Gastroesophageal sphincter (tissue), 4 donors: ENCODE results near the gene TNNT2. TPM values are rescaled to one million over a fixed set of nuclear protein-coding genes. Genes with fewer than 3 reads are reported as not detected.

Source experiments
- ATAC-seq: fragments of 150-250 bp; one replicate; pipeline ENCODE4 v1.9.1; 2016; ENCODE audit warnings: mild to moderate bottlenecking, moderate library complexity
- H3K27ac ChIP-seq, 4 donors: fragments of 200-600 bp; sonication (generic) in 3 of 4; 1 replicate in 3 of 4; 2 replicates in 1 of 4; pipeline ENCODE4 v1.5.1; 2016 to 2019
- H3K27me3 ChIP-seq: fragments of 200-600 bp; sonication (generic); one replicate; pipeline ENCODE4 v1.5.1; 2019
- H3K36me3 ChIP-seq, 2 donors: fragments of 200-600 bp; sonication (generic); one replicate each; pipeline ENCODE4 v1.5.1; 2019; ENCODE audit warnings: control low read depth in 1 of 2
- H3K4me1 ChIP-seq, 3 donors: fragments of 200-600 bp; sonication (generic); 1 replicate in 2 of 3; 2 replicates in 1 of 3; pipeline ENCODE4 v1.5.1; 2016 to 2019; ENCODE audit warnings: control low read depth in 2 of 3
- H3K4me3 ChIP-seq, 2 donors: fragments of 200-600 bp; sonication (generic); one replicate each; pipeline ENCODE4 v1.5.1; 2019; ENCODE audit warnings: mild to moderate bottlenecking in 1 of 2, moderate library complexity in 1 of 2
- H3K9me3 ChIP-seq, 3 donors: fragments of 200-600 bp; sonication (generic); one replicate each; pipeline ENCODE4 v1.5.1; 2017 to 2019; ENCODE audit warnings: control low read depth in 2 of 3
- EP300 ChIP-seq: sonication (generic); formaldehyde crosslinking; IDR thresholded peaks from one replicate; pipeline ENCODE4 v1.6.1; 2017; ENCODE audit warnings: antibody characterized with exemption, mild to moderate bottlenecking
- POLR2A ChIP-seq, 2 donors: fragments of 450-650 bp; IDR thresholded peaks; one replicate each; pipeline ENCODE4 v1.6.1; 2017; ENCODE audit warnings: antibody characterized with exemption in 2 of 2, mild to moderate bottlenecking in 2 of 2, moderate library complexity in 1 of 2
- POLR2AphosphoS5 ChIP-seq: sonication (generic); formaldehyde crosslinking; IDR thresholded peaks from one replicate; pipeline ENCODE4 v1.6.1; 2017; ENCODE audit warnings: antibody characterized with exemption
- WGBS, 2 donors: methylation state at CpG; one replicate each; pipeline ENCODE4 v1.1.5; 2018; ENCODE audit warnings: low coverage in 1 of 2; 5-methylcytosine and 5-hydroxymethylcytosine counted together
- total RNA-seq, 4 donors: library from RNA; depleted of rRNA; stranded (reverse); fragments of >200 nt; gene quantifications; one replicate each; pipeline ENCODE4 v1.1.0, GENCODE V29; 2016
- TF ChIP-seq, protein P1 (sequence below), 4 experiments: fragments of 200-600 bp in 2 of 4; fragments of 450-650 bp in 2 of 4; sonication (generic) in 1 of 4; IDR thresholded peaks; one replicate each; pipeline ENCODE4 v1.5.1; 2017 to 2019; ENCODE audit warnings: antibody characterized with exemption in 4 of 4, mild to moderate bottlenecking in 2 of 4, moderate library complexity in 2 of 4

Gene TNNT2
- total RNA-seq, 4 donors from 2014 or later = 0.47 to 0.94 (median 0.81) TPM; not detected in 1

DNA sequence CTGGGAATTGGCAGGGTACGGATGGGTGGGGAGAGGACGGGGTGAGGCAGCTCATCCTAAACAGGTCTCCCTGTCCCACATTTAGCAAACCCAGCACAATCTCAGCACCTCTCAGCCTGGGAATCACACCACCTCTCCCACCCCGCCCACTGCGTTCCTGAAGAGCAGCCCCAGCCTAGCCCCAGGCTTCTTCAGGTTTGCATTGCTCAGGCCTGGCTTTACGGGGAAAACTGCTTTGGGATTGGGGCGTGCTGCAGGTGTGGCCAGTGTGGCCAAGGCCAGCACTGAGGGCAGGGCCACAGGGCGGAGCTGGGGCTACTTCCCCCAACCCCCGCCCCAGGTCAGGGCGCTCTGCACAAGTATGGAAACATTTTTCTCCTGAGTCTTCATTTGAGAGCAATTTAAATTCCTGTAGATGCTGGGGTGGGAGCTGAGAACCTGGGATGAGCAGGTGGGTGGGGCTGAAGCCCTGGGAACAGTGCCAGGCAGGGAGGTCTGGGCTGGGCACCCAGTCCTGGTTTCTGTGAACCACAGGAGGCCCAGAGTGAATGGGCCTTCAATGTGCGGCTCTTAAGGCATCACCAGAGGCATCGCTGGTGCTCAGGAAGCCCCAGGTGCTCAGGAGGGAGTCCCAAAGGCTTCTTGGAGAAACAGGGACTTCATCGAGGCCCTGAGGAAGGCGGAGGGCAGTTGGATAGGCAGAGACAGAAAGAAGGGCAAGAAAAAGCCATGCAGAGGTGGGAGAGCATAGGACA is 24.1 kb downstream of the TNNT2 start:
- no peak overlapping the region for H3K4me3 ChIP-seq
- TF ChIP-seq POLR2A (IDR thresholded peaks at IDR 0.05) (no peak), POLR2AphosphoS5 (no peak), EP300 (no peak)
- TF ChIP-seq, protein P1, sequence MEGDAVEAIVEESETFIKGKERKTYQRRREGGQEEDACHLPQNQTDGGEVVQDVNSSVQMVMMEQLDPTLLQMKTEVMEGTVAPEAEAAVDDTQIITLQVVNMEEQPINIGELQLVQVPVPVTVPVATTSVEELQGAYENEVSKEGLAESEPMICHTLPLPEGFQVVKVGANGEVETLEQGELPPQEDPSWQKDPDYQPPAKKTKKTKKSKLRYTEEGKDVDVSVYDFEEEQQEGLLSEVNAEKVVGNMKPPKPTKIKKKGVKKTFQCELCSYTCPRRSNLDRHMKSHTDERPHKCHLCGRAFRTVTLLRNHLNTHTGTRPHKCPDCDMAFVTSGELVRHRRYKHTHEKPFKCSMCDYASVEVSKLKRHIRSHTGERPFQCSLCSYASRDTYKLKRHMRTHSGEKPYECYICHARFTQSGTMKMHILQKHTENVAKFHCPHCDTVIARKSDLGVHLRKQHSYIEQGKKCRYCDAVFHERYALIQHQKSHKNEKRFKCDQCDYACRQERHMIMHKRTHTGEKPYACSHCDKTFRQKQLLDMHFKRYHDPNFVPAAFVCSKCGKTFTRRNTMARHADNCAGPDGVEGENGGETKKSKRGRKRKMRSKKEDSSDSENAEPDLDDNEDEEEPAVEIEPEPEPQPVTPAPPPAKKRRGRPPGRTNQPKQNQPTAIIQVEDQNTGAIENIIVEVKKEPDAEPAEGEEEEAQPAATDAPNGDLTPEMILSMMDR (IDR thresholded peaks at IDR 0.05) = no peak
- H3K4me1 ChIP-seq = no peaks in the 10 kb centered on the region
- no peak for ATAC-seq
- WGBS, 2 donors = 97% methylated on average over 4 of the region's 13 CpGs; no CpG with 5 or more reads in 1 of the 2 donors
- H3K9me3 ChIP-seq = no peaks in the 10 kb centered on the region
- H3K27me3 ChIP-seq = peaks cover 26% of the 10 kb centered on the region
- H3K27ac ChIP-seq = no peak overlapping the region
- no peaks in the 10 kb centered on the region for H3K36me3 ChIP-seq

DNA sequence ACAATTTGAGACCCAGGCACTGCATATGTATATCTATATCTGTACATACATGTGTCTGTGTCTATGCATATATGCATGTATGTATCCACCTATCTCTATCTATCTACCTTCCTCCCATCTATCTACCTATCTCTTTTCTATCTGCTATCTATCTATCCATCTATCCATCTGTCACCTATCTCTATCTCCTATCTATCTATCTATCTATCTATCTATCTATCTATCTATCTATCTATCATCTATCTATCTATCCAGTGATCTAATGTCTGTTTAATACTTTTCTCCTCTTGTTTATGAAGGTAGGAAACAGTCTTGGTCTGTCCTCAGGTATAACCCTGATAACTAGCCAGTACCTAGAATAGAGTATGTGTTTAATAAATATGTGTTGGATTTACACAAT is 25.9 kb downstream of the TNNT2 start:
- no peak for TF ChIP-seq EP300
- no peak for TF ChIP-seq POLR2AphosphoS5
- TF ChIP-seq, protein P1 (IDR thresholded peaks at IDR 0.05) = no peak
- no peak for TF ChIP-seq POLR2A (IDR thresholded peaks at IDR 0.05)
- no peak overlapping the region for H3K27ac ChIP-seq
- no peak for ATAC-seq
- no peak overlapping the region for H3K4me3 ChIP-seq
- H3K36me3 ChIP-seq = no peaks in the 10 kb centered on the region
- peaks cover 36% of the 10 kb centered on the region for H3K27me3 ChIP-seq
- no peaks in the 10 kb centered on the region for H3K4me1 ChIP-seq
- H3K9me3 ChIP-seq = no peaks in the 10 kb centered on the region

DNA sequence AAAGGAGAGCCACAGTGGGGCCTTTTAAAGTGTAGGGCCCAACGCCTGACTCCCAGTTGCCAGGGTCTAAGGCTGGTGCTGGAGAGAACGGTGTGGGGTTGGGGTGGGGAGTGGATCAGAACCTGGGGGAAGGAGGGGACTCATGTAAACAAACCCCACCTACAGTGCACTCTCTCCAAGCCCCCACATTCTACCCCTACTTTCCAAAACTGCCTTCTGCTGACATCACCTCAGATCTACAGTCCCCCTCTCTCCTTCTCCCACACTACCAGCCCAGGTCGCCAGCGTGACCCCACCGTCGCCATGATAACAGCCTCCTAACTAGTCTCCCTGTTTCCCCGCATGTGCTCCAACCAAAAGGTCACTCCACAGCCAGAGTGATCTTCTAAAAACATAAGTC is 26.6 kb downstream of the TNNT2 start:
- Histone ChIP-seq H3K27ac (no peak overlapping the region), H3K4me1 (no peaks in the 10 kb centered on the region), H3K27me3 (peaks cover 41% of the 10 kb centered on the region), H3K36me3 (no peaks in the 10 kb centered on the region), H3K4me3 (no peak overlapping the region), H3K9me3 (no peaks in the 10 kb centered on the region)
- WGBS, 2 donors = 76 to 90% methylated on average over 2 to 7 of the region's 7 CpGs
- no peak for ATAC-seq
- TF ChIP-seq EP300 (no peak), POLR2A (IDR thresholded peaks at IDR 0.05) (no peak), POLR2AphosphoS5 (no peak)
- TF ChIP-seq, protein P1 (IDR thresholded peaks at IDR 0.05) = no peak

DNA sequence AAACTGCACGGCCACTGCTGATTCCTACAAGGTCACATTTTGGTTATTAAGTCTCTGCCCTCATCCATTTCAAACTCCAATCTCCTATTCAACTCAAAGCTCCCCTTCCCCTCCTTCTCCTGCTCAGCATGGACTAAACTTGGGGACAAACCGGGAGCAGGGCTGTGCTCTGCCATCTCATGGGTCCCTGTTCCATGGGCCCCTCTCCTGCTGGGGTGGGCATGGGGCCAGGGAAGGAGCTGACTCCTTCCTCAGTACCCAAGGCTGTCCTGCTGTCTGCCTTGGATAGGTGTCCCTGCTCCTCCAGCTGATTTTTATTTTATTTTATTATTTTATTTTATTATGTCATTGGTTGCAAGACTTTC is 27.1 kb downstream of the TNNT2 start:
- TF ChIP-seq EP300 (no peak), POLR2A (IDR thresholded peaks at IDR 0.05) (no peak)
- Histone ChIP-seq H3K9me3 (no peaks in the 10 kb centered on the region), H3K27ac (no peak overlapping the region), H3K27me3 (peaks cover 41% of the 10 kb centered on the region), H3K4me3 (no peak overlapping the region), H3K4me1 (no peaks in the 10 kb centered on the region), H3K36me3 (no peaks in the 10 kb centered on the region)
- WGBS, 2 donors = 68 to 71% methylated on average over 2 of the region's 2 CpGs
- no peak for ATAC-seq

DNA sequence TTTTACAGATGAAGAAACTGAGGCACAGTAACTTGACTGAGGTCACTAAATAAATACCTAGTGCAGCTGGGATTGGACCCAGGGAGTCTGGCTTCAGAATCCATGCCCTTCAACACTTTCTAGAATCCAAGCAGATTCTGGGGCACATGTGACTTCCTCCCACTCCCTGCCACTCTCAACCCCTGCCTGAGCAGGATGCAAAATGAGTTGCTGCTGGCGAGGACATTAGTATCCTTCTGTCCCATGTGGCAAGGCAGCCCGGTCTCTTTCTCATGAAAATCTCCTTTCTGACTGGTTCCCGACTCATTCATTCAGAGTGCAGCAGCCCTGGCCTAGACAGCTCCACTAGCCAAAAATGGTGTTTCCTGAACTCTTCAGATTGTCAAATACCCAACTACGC is 28.4 kb downstream of the TNNT2 start:
- peaks cover 30% of the 10 kb centered on the region for H3K27me3 ChIP-seq
- TF ChIP-seq POLR2AphosphoS5 (no peak), EP300 (no peak), POLR2A (IDR thresholded peaks at IDR 0.05) (no peak)
- TF ChIP-seq, protein P1 (IDR thresholded peaks at IDR 0.05) = no peak
- no peak overlapping the region for H3K4me3 ChIP-seq
- H3K27ac ChIP-seq = no peak overlapping the region
- H3K9me3 ChIP-seq = no peaks in the 10 kb centered on the region
- 80% methylated on average over 2 to 3 of the region's 4 CpGs for WGBS, 2 donors
- no peaks in the 10 kb centered on the region for H3K36me3 ChIP-seq
- no peak for ATAC-seq
- no peaks in the 10 kb centered on the region for H3K4me1 ChIP-seq
